ENCODE data around the gene FATE1. TPM values are rescaled to one million over a fixed set of nuclear protein-coding genes. Genes with fewer than 3 reads are reported as not detected.

The FATE1 gene
- total RNA-seq, 1 experiment from 2014 or later, result not detected

- no peaks in the 10 kb centered on the region for H3K27me3 ChIP-seq (ENCODE audit: low read length)
- POLR2A ChIA-PET (ENCODE audit: unreplicated experiment), result no interaction called here
- no peaks in the 10 kb centered on the region for H3K9me3 ChIP-seq (ENCODE audit: low read length)
- CTCF ChIA-PET, result no interaction called here
- H3K79me2 ChIP-seq (ENCODE audit: low read length), result no peaks in the 10 kb centered on the region
- H4K20me1 ChIP-seq (ENCODE audit: low read length), result no peaks in the 10 kb centered on the region
- ATAC-seq, result no peak
- H3K4me1 ChIP-seq (ENCODE audit: insufficient read depth, low read length), result no peaks in the 10 kb centered on the region
- no peak for DNase-seq
- H3F3A ChIP-seq (ENCODE audit: low read length, unreplicated experiment), result no peaks in the 10 kb centered on the region
- no peak overlapping the region for H3K9ac ChIP-seq (ENCODE audit: low read length)
- H3K27ac ChIP-seq (ENCODE audit: low read length), result no peak overlapping the region
- H3K9me2 ChIP-seq (replicated peaks; ENCODE audit: low read length), result no peaks in the 10 kb centered on the region
- no peak overlapping the region for H2AFZ ChIP-seq (ENCODE audit: low read length)
- TF ChIP-seq EZH2 (IDR thresholded peaks at IDR 0.05; ENCODE audit: low read length, unreplicated experiment) (no peak), EZH2phosphoT487 (IDR thresholded peaks at IDR 0.05; ENCODE audit: borderline replicate concordance, low read length) (no peak), CTCF (conservative IDR thresholded peaks at IDR 0.05; ENCODE audit: low read depth, low read length) (no peak)
- H3K4me3 ChIP-seq (ENCODE audit: low read length), result no peak overlapping the region
- intact Hi-C loops (cut with micrococcal nuclease), result no loop called here
- BruUV-seq (replicated peaks), result no TSS peak
- no peaks in the 10 kb centered on the region for H3K36me3 ChIP-seq (ENCODE audit: low read depth, low read length)
- no peak overlapping the region for H3K4me2 ChIP-seq (ENCODE audit: low read length)
These were observed 10.9 kb downstream of the FATE1 start for GRCh38 chrX:151726751-151727150.

GRCh38 chrX:151727346-151727745 is 11.5 kb downstream of the FATE1 start:
- Histone ChIP-seq H3F3A (ENCODE audit: low read length, unreplicated experiment) (no peaks in the 10 kb centered on the region), H3K79me2 (ENCODE audit: low read length) (no peaks in the 10 kb centered on the region), H4K20me1 (ENCODE audit: low read length) (no peaks in the 10 kb centered on the region), H3K4me3 (ENCODE audit: low read length) (no peak overlapping the region), H3K9me2 (replicated peaks; ENCODE audit: low read length) (no peaks in the 10 kb centered on the region), H3K36me3 (ENCODE audit: low read depth, low read length) (no peaks in the 10 kb centered on the region), H3K27me3 (ENCODE audit: low read length) (no peaks in the 10 kb centered on the region), H3K27ac (ENCODE audit: low read length) (no peak overlapping the region), H3K9me3 (ENCODE audit: low read length) (no peaks in the 10 kb centered on the region), H3K4me1 (ENCODE audit: insufficient read depth, low read length) (no peaks in the 10 kb centered on the region), H2AFZ (ENCODE audit: low read length) (no peak overlapping the region), H3K4me2 (ENCODE audit: low read length) (no peak overlapping the region), H3K9ac (ENCODE audit: low read length) (no peak overlapping the region)
- no peak for DNase-seq
- ATAC-seq, result no peak
- intact Hi-C loops (cut with micrococcal nuclease), result no loop called here
- ChIA-PET CTCF (no interaction called here), POLR2A (ENCODE audit: unreplicated experiment) (no interaction called here)
- no TSS peak for BruUV-seq (replicated peaks)
- TF ChIP-seq EZH2 (IDR thresholded peaks at IDR 0.05; ENCODE audit: low read length, unreplicated experiment), result no peak
- no peak for TF ChIP-seq EZH2phosphoT487 (IDR thresholded peaks at IDR 0.05; ENCODE audit: borderline replicate concordance, low read length)
- TF ChIP-seq CTCF (conservative IDR thresholded peaks at IDR 0.05; ENCODE audit: low read depth, low read length), result no peak

- Histone ChIP-seq H3K27me3 (ENCODE audit: low read length) (no peaks in the 10 kb centered on the region), H3K9ac (ENCODE audit: low read length) (no peak overlapping the region), H3K4me1 (ENCODE audit: insufficient read depth, low read length) (no peaks in the 10 kb centered on the region), H3K27ac (ENCODE audit: low read length) (no peak overlapping the region), H2AFZ (ENCODE audit: low read length) (no peak overlapping the region), H3K9me2 (replicated peaks; ENCODE audit: low read length) (no peaks in the 10 kb centered on the region), H3K4me3 (ENCODE audit: low read length) (no peak overlapping the region), H3K79me2 (ENCODE audit: low read length) (no peaks in the 10 kb centered on the region), H3K4me2 (ENCODE audit: low read length) (no peak overlapping the region), H3F3A (ENCODE audit: low read length, unreplicated experiment) (no peaks in the 10 kb centered on the region), H3K36me3 (ENCODE audit: low read depth, low read length) (no peaks in the 10 kb centered on the region), H4K20me1 (ENCODE audit: low read length) (no peaks in the 10 kb centered on the region), H3K9me3 (ENCODE audit: low read length) (no peaks in the 10 kb centered on the region)
- TF ChIP-seq EZH2 (IDR thresholded peaks at IDR 0.05; ENCODE audit: low read length, unreplicated experiment) (no peak), CTCF (conservative IDR thresholded peaks at IDR 0.05; ENCODE audit: low read depth, low read length) (no peak), EZH2phosphoT487 (IDR thresholded peaks at IDR 0.05; ENCODE audit: borderline replicate concordance, low read length) (no peak)
- CTCF ChIA-PET, result no interaction called here
- DNase-seq (no peak), ATAC-seq (no peak)
- BruUV-seq (replicated peaks), result no TSS peak
- intact Hi-C loops (cut with micrococcal nuclease), result no loop called here
- POLR2A ChIA-PET (ENCODE audit: unreplicated experiment), result no interaction called here
These were observed 13.4 kb downstream of the FATE1 start for GRCh38 chrX:151729056-151729725.

Data from PC-3 (cell line).